Colon (tissue), 2 donors: ENCODE results near the gene ASF1B.

ENCODE experiments used
- FAIRE-seq: peaks from 2 replicates; lab custom pipeline; 2012; peaks lifted over from hg19 to GRCh38; lab: Jason Lieb, UNC
- donor health status: control.
- donor health status: control.

Gene ASF1B

DNA sequence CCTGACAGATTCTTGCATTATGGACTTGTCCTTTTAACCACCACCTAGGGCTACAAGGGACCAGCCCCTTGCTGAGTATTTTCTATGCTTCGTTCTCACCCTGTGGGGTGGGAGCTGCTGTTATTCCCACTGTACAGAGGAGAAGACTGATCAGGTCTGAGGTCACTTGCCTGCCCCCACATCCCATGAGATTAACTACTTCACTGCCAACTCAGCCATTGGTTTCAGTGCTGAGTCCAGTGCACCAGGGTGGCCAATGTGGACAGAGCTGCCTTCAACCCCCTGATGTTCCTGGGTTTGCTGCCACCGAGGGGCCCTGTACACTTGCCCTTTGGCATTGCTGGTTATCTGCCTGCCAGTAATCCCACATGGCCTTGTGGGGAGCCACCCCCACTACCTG is 25.7 kb downstream of the ASF1B start:
- FAIRE-seq = no peak

DNA sequence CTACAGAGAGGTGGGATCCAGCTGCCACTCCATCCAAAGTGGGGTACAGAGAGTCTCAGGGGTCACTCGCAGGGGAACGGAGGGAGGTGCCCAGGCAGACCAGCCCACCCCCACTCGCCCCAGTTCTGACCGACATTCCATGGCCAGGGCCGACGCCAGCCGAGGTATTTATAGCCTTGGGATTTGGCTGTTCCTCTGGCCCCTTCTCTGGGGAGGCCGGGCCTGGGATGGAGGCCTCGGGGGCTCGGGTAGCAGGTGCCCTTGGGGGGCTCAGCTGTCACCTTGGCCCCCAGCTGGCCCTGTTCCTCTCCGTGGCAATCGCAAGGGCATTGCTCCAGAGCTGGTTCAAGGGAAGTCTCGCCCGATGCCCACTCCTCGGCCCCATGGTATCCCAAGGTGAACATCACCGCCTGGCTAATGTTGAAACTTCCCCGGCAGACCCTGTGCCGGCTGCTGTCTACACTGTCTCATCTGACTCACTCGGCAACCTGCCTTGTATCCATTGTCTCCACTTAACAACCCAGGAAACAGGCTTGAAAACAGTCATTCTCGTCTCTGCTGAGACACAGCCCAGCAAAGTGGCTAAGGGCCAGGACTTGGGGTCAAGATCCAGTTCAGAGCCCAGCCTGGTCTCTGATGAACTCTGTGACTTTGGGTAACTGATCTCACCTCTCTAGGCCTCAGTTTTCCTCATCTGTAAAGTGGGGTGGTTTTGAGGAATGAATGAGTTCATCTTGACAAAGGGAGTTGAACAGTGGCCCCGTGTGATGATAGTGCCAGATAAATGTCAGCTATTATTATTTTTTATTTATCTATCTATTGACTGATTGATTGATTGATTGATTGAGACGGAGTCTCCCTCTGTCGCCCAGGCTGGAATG is 28.6 kb downstream of the ASF1B start:
- FAIRE-seq = no peak

DNA sequence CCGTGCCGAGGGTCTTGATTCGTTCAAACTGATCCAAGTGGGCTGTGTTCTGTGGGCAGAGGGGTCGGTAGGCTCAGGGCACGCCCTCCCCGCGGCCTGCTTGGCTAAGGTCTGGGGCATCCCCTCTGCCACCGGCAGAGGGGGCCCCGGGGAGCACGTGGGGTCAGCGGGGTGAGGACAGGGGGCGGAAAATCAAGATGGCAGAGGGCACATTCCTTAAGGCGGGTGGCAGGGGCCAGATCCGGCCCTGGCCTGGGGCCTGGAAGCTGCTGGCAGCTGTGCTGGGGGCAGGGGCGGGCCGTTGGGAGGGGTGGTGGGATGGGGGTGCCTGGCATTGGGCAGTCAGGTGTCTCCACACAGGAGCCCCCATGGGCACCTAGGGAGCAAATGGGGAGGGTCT is 29.5 kb downstream of the ASF1B start:
- no peak for FAIRE-seq

DNA sequence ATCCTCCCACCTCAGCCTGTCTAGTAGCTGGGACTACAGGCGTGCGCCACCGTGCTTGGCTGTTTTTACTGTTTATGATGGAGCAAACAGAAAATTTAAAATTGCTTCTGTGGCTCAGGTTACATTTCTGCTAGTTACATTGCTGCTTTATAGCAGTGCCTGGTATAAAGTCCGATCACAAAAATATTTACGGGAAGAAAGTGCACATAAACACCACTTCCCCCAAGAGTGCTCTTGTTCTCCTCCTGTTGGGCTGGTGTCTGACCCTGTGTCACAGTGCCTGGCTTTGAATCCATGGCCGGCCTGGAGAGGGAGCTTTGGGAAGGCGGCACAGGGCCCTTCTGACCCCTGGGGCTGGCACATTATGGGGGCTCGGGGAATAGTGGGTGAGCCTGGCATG is 30.7 kb downstream of the ASF1B start:
- no peak for FAIRE-seq

DNA sequence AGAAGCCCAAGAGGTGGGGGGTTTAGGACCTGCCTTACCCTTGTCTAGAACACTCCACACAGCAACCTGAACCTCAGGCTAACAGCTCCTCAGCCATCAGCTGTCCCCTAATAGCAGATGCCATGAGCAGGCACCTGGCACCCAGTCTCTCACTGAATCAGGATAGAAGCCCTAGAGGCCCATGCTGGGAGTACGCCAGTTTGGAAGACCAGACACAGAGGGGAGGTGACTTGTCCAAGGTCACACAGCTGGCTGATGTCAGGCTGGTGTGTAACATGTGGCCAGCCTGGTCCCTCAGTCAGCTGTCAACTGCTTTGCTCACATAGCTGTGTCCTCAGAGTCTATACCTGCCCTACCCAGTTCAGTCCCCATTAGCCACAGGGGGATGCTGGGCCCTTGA is 33.1 kb downstream of the ASF1B start:
- no peak for FAIRE-seq

DNA sequence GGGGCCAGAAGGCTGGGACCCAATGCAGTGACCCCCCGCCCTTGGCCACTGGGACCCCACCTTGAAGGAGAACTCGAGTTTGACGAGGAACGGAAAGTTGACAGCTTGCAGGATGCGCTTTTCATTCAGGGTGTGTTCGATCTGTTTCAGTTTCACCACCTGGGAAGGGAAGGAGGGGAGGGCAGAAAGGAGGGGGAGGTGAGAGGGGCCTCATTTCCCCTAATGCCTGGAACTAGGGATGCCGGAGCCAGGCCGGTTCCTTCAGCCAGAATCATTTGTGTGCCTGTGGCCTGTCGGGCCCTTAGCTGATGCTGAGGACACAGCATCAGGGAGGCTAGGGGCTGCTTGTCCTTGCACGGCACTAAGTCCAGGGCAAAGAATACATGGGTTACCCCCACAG is 33.6 kb downstream of the ASF1B start:
- no peak for FAIRE-seq

DNA sequence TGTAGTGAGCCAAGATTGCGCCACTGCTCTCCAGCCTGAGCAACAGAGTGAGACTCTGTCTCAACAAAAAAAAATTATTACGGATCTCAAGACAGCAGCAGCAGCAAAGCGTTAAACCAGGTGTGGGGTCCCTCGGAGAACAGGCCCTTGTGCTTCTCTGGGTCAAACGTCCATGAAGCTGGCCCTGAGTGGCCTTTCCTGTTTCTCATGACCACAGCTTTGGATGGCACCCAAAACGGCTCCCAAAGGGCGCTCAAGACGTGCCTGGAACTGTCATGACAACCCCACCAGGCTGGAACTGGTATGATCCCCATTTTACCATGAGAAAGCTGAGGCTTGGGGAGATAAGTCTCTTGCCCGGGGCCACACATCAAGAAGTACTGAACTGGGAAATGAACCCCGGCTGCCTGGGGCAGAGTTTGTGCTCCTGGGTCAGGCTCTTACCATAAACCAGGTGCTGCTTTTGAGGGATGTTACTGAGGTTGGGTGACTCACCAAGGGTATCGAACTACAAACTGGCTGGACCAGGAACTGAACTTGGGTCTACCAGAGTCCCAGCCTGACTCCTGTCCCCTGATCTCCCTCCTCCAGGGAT is 34.2 kb downstream of the ASF1B start:
- no peak for FAIRE-seq

DNA sequence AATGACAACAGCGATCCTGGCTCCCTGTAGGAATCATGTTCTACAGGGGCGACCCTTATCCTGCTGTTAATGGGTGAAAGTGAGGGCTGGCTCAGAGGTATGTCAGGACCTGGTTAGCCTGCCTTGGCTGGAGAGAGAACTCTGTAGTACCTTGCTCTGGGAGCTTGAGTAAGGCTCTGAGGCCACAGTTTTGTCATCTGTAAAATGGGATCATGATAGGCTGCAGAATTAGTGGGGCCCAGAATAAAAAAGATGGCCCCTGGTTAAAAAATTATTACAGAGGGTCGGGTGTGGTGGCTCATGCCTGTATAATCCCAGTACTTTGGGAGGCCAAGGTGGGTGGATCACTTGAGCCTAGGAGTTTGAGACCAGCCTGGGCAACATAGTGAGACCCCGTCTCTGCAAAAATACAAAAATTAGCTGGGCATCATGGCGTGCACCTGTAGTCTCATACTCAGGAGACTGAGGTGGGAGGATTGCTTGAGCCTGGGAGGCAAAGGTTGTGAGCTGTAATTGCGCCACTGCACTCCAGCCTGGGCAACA is 35.3 kb downstream of the ASF1B start:
- no peak for FAIRE-seq

DNA sequence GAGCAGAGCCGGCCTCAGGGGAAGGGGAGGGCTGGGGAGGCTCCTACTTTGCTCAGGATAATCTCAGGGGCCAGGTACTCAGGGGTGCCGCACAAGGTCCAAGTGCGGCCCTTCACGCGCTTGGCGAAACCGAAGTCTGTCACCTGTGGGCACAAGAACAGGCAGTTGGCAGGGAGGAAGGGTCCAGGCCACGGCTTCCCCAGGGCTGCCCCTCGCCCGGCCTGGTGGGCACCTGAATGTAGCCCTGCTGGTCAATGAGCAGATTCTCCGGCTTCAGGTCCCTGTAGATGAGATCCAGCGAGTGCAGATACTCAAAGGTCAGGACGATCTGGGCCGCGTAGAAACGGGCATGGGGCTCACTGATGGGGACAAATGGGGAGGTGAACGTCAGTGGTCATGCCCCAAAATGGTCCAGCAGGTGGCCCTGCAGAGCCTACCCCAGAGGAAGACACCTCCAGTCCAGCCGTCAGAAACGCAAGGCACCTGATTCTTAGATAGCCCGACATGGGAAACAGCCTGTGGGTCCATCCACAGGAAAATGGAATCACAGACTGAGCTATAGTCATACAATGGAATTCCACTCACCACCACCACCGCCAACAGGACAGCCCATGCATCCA is 38.7 kb downstream of the ASF1B start:
- FAIRE-seq = no peak

DNA sequence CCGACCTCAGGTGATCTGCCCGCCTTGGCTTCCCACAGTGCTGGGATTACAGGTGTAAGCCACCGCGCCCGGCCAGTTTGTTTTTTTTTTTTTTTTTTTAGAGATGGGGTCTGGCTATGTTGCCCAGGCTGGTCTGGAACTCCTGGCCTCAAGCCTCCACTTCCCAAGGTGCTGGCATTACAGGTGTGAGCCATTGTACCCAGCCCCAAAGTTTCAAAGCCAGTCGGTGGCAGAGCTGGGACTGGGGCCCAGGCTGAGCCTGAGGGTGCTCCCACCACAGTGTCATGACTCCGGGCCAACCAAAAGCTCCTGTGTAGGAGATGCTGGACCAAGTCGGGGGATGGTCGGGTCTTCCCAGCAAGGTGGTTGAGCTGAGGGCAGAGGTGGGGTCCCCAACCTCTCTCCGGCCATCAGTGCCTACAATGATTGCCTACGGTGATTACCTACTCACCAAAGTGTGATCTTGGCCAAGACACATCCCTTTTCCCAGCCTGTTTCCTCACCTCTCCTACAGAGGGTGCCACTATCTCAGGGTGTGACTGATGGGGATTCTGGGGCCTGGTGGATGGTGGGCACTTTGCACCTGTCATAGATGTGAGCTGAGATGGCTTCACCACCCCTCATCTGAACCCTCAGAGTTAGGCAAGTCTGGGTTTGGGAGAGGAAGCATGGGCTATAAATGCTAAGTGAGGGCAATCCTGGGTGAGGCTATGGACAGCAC is 40.0 kb downstream of the ASF1B start:
- FAIRE-seq = no peak

DNA sequence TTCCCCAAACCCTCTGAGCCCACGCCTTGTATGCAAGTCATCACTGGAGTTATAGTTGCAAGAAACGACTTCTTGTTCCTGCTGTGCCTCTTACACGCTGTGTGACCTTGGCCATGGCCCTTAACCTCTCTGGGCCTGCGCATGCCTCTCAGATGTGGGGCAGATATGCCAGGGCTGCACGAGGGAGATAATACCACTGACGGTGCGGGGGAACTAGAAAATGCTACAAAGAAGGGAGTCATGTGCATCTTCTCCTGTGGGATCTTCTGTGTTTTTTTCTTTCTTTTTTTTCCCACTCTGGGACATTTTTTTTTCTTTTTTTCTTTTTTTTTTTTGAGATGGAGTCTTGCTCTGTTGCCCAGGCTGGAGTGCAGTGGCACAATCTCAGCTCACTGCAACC is 41.5 kb downstream of the ASF1B start:
- FAIRE-seq = no peak

DNA sequence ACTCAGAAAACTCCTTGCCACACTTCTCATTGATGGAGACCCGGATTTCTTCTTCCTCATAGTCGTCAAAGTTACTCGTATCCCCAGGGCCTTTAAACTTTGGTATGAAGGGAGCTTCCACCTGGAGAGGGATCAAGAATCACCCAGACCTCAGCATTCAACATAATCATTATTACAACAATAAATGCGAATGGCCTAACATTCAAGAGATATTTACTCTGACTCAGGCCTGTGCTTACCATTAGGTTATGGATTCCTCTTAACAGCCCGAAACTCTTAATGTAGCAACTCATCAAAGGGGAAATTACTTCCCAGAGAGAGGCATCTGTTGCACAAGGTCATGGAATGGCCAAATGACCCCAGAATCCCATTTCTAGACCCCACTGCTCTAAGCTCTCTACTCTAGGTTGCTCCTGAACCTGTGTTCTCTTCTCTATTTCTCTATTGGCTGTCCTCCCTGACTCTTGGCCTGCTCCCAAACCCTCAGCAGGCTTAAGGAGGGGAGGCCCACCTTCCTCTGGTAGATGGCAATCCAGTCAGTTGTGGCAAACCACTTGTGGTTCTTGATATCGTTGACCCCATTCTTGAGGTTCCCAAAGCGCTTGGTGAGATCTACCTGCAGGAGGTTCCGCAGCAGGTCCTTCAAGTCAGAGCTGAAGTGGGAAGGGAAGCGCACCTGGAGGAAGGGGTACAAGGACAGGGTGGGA is 43.1 kb downstream of the ASF1B start:
- FAIRE-seq = no peak

DNA sequence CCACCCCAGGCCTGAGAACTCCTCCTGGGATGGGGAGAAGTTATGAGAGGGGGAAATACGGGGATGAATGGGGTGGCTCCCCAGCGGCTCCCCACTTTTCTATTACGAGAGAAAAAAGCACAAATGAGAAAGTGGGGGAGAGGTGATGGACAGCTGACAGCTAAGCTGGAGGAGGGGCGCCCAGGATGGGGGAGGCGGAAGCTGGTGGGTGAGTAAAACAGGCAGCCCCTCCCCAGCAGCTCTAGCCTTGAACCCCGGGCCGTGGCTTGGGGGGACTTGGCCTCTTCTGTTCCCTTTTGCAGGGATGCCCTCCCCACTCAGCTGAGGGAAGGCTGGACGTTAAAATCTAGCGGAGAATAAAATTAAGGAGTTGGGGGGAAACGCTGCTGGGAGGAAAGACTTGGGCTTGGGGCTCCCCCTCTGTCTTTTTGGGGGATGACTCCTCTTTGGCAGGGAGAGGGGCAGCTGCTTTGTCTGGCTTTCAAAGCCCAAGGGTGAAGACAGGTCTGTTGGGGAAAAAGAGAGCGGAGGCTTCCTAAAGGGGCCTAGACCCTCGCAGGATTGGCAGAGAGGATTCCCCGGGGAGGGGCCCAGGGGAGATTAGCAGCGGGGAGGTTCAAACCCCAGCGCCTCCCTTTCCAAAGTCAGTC is 44.5 kb downstream of the ASF1B start:
- FAIRE-seq = no peak

DNA sequence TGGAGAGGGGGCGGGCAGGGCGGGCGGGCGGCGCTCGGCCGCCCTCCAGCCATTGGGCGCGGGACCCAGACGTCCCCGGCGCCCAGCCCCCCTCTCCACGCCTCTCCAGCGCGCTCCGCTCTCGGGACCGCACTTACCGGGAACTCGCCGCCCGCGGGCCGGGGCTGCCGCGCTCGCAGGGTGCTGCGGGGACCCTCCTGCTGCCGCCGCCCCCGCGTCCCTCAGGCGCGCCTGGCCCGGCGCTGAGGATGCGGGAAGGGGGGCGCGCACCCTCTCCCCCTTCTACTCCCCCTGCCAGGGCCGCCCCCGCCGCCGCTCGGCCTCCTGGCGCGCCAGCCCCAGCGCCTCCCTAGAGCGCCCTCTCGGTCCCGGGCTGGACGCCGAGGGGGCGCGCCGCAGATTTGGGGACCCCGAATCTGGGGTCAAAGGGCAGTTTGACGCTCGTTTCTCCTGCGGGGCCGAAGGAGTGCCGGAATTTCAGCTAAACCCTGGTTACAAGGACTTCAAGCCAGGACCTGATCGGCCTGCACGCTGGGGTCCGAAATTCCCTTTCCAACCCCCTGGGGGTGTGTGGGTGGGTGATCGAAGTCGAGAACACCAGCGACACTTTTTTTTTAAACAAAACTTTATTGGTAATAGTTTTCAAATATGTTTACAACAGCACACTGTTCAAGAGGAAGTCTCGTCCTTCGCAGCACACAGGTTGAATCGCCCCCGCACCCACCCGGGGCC is 45.1 kb downstream of the ASF1B start:
- FAIRE-seq = no peak

DNA sequence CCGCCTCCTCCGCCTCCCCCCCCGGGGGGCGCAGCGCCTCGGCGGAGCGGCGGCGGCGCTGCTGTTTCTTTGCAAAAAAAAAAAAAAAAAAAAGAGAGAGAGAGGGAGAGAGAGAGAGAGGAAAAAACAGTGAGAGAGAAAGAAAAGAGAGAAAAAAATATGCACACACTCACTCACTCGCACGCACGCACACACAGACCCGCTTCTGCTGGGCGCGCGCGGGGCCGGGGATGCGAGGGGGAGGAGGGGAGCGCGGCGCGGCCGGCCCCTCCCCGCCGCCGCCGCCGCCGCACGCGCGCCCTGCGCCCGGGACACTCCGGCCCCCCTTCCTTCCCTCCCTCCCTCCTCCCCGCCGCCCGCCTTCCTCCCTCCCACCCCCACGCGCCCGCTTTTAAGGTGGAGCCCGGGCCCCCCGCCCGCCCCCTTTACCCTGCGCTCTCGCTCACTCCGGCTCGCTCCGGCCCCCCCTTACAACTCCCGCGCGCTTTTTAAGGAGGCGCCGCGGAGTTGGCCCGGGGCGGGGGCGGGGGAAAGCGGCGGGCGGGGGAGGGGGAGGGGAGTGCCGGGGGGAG is 45.8 kb downstream of the ASF1B start, which contains the start of gene SAMD1:
Gene SAMD1 (minus strand): TSS at position 243 of the 572 bp plus-strand sequence.
- FAIRE-seq = no peak

DNA sequence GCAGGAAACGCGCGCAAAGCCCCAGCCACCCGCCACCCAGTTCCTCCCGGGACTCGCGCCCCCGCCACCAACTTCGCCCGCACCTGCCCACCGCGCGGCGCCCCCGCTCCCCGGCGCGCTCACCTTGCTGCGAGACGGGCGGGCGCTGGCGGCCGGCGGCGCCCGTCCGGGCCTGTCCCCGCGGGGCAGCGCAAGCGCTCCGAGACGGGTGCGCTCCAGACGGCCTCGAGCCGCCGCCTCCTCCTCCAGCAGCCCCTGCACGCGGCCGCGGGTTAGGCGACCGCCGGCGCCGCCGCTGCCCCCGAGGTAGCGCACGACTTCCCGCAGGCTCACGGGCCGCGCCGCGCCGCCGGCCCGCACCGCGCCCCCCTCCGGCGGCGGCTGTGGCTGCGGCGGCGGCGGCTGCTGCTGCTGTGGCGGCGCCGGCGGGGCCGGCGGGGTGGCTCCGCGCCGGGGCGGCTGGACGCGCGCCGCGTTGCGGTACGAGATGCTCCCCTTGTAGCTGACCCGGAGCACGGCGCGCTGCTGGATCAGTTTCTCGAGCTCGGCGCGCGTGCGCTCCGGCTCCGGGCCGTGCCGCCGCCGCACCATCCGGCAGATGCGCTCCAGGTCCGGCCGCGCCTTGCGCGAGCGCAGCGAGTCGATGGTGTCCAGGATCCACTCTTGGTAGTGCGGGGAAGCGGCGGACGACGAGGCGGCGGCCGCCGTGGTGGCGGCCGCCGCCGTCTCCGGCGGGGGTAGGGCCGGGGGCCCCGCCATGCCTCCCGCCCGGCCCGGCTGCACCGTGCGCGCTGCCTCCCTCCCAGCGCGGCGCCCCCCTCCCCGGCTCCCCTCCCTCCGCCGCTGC is 46.5 kb downstream of the ASF1B start:
- FAIRE-seq = no peak

DNA sequence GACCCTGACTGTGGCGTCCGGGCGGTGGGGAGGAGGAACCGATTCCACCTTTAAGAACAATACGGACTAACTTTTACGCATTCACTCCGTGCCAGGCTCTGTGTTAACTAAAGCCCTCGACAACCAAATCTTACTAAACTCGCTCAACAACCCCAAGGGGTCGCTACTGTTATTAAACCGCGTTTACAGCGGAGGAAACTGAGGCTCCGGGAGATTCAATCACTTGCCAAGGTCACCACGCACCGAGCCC is 47.1 kb downstream of the ASF1B start:
- no peak for FAIRE-seq

DNA sequence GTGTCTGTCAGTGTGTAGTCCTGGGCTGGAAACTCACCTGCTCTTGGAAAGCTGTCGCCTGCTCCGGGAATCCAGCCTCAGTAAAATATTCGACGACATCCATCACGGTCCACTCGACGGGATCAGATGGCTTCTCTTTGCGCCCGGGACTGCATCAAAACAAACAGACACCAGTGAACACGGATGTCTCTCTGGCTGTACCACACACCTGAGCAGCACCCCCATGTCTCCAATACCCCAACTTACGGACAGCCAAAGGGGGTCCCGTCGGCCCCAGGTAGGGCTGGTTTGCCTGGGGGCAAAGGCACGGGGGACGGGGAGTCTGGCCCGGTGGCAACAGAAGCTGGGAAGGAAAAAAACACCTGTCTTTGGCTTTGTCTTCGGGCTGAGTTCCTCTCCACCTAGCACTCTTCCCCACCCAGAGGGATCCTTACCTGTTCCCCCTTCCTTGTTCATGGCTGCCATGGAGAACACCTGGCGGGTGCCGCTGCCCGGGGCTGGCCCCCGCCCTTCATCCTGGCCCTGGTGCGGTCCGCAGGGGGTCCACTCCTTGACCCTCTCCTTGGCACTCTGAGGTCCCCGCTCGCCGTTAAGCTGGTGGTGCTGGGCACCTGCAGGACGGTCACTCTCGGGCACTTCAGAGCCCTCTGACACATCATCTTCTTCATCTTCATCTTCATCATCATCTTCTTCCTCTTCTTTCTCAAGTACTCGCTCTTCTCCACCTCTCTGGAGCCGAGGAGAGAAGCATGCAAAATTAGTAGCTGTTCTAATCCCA is 47.6 kb downstream of the ASF1B start:
- FAIRE-seq = no peak

DNA sequence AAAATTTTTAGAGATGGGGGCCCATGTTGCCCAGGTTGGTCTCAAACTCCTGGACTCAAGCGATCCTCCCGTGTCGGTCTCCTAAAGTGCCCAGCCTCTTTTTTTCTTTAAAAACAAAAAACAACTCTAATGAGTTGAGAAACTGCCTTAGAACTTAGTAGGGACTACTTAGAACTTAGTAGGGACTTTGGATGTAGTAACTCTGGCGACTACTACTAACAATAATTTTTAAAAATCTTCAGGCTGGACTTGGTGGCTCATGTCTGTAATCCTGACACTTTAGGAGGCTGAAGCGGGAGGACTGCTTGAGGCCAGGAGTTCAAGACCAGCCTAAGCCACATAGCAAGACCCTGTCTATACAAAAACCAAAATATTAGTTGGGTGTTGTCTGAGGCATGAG is 50.3 kb downstream of the ASF1B start:
- no peak for FAIRE-seq
